GM23338 (cell line): ENCODE measurements around the gene PGAM5.

Experiments used
- CREB1 ChIP-seq: fragments of 250-450 bp; sonication (Bioruptor Pico); IDR thresholded peaks from 2 replicates; pipeline ENCODE4 v1.5.0; 2020; ENCODE audit warnings: low read depth, mild to moderate bottlenecking, moderate library complexity
- EZH2 ChIP-seq: fragments of 200-600 bp; sonication (generic); IDR thresholded peaks from one replicate; pipeline ENCODE4 v1.8.0; 2017; ENCODE audit warnings: antibody characterized with exemption, mild to moderate bottlenecking, low read depth; ENCODE audit not compliant: unreplicated experiment
- JUNB ChIP-seq: IDR thresholded peaks from one replicate; pipeline ENCODE4 v1.6.1; 2016; ENCODE audit warnings: antibody characterized with exemption; ENCODE audit not compliant: unreplicated experiment
- NANOG ChIP-seq: IDR thresholded peaks from 2 replicates; pipeline ENCODE4 v1.6.1; 2016; ENCODE audit warnings: antibody characterized with exemption, borderline replicate concordance
- POLR2AphosphoS5 ChIP-seq: IDR thresholded peaks from 2 replicates; pipeline ENCODE4 v1.6.1; 2016; ENCODE audit warnings: antibody characterized with exemption, low read depth
- REST ChIP-seq: IDR thresholded peaks from one replicate; pipeline ENCODE4 v1.6.1; 2018; ENCODE audit warnings: antibody characterized with exemption; ENCODE audit not compliant: unreplicated experiment
- TF ChIP-seq, protein P1 (sequence below), 2 experiments: fragments of 200-600 bp in 1 of 2; sonication (generic) in 1 of 2; conservative IDR thresholded peaks; 2 replicates each; pipeline versions ENCODE4 v1.5.1 to v1.6.1; 2016 to 2017; ENCODE audit warnings: antibody characterized with exemption in 2 of 2, low read depth in 2 of 2, mild to moderate bottlenecking in 2 of 2, moderate library complexity in 1 of 2

- TF ChIP-seq NANOG (no peak), JUNB (no peak), EZH2 (no peak), POLR2AphosphoS5 (no peak), REST (no peak), CREB1 (CRISPR knock-in tag) (no peak)
- TF ChIP-seq, protein P1, sequence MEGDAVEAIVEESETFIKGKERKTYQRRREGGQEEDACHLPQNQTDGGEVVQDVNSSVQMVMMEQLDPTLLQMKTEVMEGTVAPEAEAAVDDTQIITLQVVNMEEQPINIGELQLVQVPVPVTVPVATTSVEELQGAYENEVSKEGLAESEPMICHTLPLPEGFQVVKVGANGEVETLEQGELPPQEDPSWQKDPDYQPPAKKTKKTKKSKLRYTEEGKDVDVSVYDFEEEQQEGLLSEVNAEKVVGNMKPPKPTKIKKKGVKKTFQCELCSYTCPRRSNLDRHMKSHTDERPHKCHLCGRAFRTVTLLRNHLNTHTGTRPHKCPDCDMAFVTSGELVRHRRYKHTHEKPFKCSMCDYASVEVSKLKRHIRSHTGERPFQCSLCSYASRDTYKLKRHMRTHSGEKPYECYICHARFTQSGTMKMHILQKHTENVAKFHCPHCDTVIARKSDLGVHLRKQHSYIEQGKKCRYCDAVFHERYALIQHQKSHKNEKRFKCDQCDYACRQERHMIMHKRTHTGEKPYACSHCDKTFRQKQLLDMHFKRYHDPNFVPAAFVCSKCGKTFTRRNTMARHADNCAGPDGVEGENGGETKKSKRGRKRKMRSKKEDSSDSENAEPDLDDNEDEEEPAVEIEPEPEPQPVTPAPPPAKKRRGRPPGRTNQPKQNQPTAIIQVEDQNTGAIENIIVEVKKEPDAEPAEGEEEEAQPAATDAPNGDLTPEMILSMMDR (conservative IDR thresholded peaks at IDR 0.05; ENCODE audit: low read depth in 2 of 2), result no peak
Measured at GRCh38 chr12:132741620-132742019, 31.0 kb downstream of the PGAM5 start.
